Muscle of leg (tissue), 11 donors: ENCODE results near the gene BRF1. TPM values are rescaled to one million over a fixed set of nuclear protein-coding genes. Genes with fewer than 3 reads are reported as not detected.

Experiments used
- DNase-seq: peaks from one replicate; pipeline ENCODE4 v3.0.0; 2013
- H3K27ac ChIP-seq: one replicate; pipeline ENCODE4 v1.5.1; 2013; ENCODE audit warnings: mild to moderate bottlenecking, low read length, control low read depth
- H3K27me3 ChIP-seq: one replicate; pipeline ENCODE4 v1.6.1; 2013; ENCODE audit warnings: low read length; ENCODE audit not compliant: control insufficient read depth, insufficient read depth
- H3K36me3 ChIP-seq: one replicate; pipeline ENCODE4 v1.6.1; 2013; ENCODE audit warnings: low read length; ENCODE audit not compliant: control insufficient read depth, insufficient read depth
- H3K4me1 ChIP-seq: one replicate; pipeline ENCODE4 v1.6.1; 2013; ENCODE audit warnings: low read length; ENCODE audit not compliant: control insufficient read depth, insufficient read depth
- H3K4me3 ChIP-seq: one replicate; pipeline ENCODE4 v1.5.1; 2013; ENCODE audit warnings: low read length, control low read depth
- H3K9me3 ChIP-seq: replicated peaks from 2 replicates; pipeline ENCODE4 v1.6.1; 2013; ENCODE audit warnings: low read depth, low read length; ENCODE audit not compliant: control insufficient read depth
- WGBS: methylation state at CpG from one replicate; pipeline ENCODE4 v1.1.5; 2013; ENCODE audit warnings: missing lambda C conversion rate; ENCODE audit not compliant: insufficient coverage; 5-methylcytosine and 5-hydroxymethylcytosine counted together
- polyA plus RNA-seq, 8 donors: library from polyadenylated mRNA; unstranded; fragments of 120-200 nt; gene quantifications; one replicate each; pipeline versions ENCODE4 v1.2.1 to v1.2.3, GENCODE V29; 2013; ENCODE audit warnings: inconsistent platforms in 1 of 8, low replicate concordance in 1 of 8; ENCODE audit not compliant: insufficient read length in 8 of 8, insufficient read depth in 1 of 8
- total RNA-seq: library from RNA; stranded (reverse); fragments of 120-200 nt; gene quantifications from one replicate; pipeline ENCODE4 v1.2.4, GENCODE V29; 2013

Gene BRF1
- total and polyA plus RNA-seq, 9 donors = 25.3 to 31.3 (median 28.1) TPM

DNA sequence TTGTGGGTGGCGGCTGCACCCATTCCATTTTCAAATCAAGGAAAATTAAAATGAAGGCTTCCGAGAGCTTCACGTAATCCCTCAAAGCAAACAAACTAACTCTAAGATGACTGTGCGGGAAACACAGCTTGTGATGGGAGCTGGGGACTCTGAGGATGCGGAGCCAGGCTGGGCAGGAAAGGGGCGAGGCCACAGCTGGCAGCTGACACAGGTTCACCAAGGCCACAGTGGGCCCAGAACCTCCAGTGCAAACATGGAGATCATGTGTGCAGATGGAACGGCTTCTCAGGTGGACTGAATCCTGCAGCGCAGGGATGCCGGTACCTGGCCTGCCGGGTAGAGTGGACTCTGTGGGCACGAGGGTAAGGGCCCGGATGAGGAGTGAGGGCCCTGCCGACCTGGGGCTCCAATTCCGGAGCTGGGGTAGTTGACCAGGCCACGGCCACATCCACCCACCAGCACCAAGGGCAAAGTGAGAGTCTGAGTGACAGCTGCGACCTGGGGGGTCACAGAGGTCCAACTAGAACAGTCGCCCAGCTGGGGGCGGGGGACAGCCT, 71.6 kb downstream of the BRF1 start:
- H3K36me3 ChIP-seq = peaks cover 29% of the 10 kb centered on the region
- no peaks in the 10 kb centered on the region for H3K9me3 ChIP-seq
- DNase-seq = no peak
- H3K27me3 ChIP-seq = no peaks in the 10 kb centered on the region
- 86% methylated on average over 8 of the region's 18 CpGs for WGBS
- H3K4me1 ChIP-seq = no peaks in the 10 kb centered on the region
- no peak overlapping the region for H3K4me3 ChIP-seq
- no peak overlapping the region for H3K27ac ChIP-seq

DNA sequence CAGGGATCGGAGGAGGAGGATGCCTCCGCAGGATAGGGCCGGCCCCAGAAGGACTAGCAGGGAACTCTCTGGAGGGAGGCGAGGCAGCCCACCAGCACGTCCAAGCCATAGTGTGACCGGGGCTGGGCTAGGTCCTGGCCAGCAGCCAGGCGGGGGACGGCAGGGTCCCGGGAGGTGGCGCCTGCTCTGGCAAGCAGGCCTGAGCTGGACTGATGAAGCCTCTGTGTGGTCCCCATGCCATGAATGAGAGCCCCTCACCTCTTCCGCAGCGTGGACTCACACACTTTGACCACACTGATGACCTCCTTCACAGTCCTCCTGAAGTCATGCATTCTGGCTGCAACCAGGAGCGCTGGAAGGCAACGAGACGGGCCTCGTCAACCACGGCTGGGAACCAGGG, 72.2 kb downstream of the BRF1 start:
- Histone ChIP-seq H3K36me3 (peaks cover 34% of the 10 kb centered on the region), H3K9me3 (no peaks in the 10 kb centered on the region), H3K27ac (no peak overlapping the region), H3K4me3 (no peak overlapping the region), H3K27me3 (no peaks in the 10 kb centered on the region), H3K4me1 (no peaks in the 10 kb centered on the region)
- 62% methylated on average over 10 of the region's 17 CpGs for WGBS
- no peak for DNase-seq

DNA sequence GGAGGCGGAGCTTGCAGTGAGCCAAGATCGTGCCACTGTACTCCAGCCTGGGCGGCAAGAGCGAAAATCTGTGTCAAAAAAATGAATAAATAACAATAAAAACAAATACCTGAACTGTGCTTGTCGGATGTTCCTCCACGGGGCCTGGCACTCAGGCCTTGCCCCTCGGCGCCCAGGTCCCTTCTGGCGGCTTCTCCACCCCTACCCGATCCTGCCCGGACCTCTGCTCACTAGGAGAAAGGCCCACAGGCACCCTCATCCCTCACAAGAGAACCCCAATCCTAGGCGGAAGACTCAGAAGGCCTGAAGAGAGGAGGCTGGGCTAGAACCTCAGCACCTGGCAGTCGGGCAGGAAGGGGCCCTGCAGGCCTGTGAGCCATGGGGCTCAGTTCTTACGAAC, 73.5 kb downstream of the BRF1 start:
- WGBS = 88% methylated on average over 8 of the region's 14 CpGs
- Histone ChIP-seq H3K27me3 (no peaks in the 10 kb centered on the region), H3K36me3 (peaks cover 43% of the 10 kb centered on the region), H3K27ac (no peak overlapping the region), H3K4me3 (no peak overlapping the region), H3K9me3 (no peaks in the 10 kb centered on the region), H3K4me1 (no peaks in the 10 kb centered on the region)
- DNase-seq = no peak

DNA sequence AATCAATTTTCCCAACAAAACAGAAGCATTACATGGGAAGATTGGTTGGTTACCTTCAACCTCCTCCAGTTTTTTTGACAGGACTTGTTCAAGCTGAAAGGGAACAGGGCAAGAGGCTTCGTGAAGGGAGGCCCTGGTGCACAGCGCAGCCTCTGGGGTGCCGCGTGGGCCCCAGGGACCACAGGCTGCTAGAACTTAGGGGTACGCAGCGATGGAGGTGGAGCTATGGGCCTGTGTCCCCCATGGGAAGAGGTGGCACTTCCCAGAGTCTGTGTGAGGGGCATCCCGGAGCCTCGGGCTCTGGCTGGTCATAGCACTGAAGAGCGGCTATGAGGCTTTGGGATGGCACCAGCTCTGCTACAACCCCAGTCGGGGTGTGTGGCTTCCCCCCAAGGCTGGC, 74.6 kb downstream of the BRF1 start:
- H3K27me3 ChIP-seq = no peaks in the 10 kb centered on the region
- H3K9me3 ChIP-seq = no peaks in the 10 kb centered on the region
- no peaks in the 10 kb centered on the region for H3K4me1 ChIP-seq
- DNase-seq = no peak
- no peak overlapping the region for H3K4me3 ChIP-seq
- peaks cover 53% of the 10 kb centered on the region for H3K36me3 ChIP-seq
- no peak overlapping the region for H3K27ac ChIP-seq
- WGBS = 94% methylated on average over 10 of the region's 10 CpGs

DNA sequence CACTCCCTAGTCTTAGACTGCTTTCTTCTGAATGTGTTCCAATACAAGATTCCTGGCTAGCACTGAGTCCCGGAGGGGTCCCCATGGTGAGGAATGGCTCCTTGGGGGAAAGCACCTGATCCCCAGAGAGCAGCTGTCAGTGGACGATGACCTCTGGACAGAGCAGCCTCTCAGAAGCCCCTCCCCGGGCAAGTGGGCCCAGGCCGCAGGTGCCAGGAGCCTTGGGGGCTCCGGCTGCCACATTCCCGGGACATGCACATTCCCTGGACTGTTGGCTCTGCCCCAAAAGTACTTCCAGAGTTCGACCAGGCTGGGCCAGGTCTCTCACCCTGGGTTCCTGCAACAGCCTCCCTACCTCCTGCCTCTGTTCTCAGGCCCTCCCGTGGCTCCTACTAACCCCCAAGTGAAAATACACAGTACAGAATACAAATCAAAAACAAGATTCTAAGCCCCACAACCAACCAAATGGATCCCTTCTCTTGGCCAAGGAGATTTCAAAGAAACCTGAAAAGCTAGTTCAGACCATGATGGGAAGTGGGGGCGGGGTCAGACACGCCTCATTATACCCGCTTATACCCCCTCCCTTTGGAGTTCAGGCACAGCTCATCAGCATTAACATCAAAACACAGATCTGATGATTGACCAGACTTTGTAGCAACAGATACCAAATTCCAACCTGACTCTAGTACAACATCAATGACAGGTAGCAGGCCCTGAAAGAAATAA, 75.8 kb downstream of the BRF1 start:
- no peaks in the 10 kb centered on the region for H3K9me3 ChIP-seq
- no peaks in the 10 kb centered on the region for H3K4me1 ChIP-seq
- WGBS = 83% methylated on average over 8 of the region's 11 CpGs
- H3K27ac ChIP-seq = no peak overlapping the region
- no peak for DNase-seq
- H3K27me3 ChIP-seq = no peaks in the 10 kb centered on the region
- H3K4me3 ChIP-seq = no peak overlapping the region
- H3K36me3 ChIP-seq = peaks cover 65% of the 10 kb centered on the region

DNA sequence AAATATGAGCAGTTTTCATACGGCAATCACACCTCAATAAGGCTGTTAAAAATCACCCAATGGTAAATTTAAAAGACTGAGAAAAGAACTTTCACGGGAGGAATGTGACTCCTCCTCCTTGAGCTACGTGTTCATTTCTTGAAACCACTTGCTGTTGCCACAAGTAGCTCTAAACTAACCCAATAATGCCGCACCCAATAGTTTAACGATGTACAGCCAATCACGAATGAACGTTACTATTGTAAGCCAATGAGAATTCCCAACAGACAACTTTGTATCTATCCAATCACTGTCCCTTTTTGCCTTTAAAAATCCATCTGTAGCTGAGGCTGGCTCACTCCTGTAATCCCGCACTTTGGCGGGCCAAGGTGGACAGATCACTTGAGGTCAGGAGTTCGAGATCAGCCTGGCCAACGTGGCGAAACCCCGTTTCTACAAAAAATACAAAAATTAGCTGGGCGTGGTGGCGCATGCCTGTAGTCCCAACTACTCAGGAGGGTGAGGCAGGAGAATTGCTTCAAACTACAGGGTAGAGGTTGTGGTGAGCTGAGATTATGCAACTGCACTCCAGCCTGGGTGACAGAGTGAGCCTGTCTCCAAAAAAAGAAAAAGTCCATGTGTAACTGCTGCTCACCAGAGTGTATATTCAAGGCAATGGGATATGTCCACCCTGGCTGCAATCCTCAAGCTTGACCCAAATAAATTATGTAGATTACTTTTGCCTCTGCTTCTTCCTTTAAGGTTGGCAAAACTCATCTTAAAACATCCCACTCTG, 76.8 kb downstream of the BRF1 start:
- H3K36me3 ChIP-seq = peaks cover 75% of the 10 kb centered on the region
- no peaks in the 10 kb centered on the region for H3K9me3 ChIP-seq
- H3K4me1 ChIP-seq = no peaks in the 10 kb centered on the region
- no peak overlapping the region for H3K27ac ChIP-seq
- no peaks in the 10 kb centered on the region for H3K27me3 ChIP-seq
- DNase-seq = no peak
- 96% methylated on average over 11 of the region's 15 CpGs for WGBS
- no peak overlapping the region for H3K4me3 ChIP-seq

DNA sequence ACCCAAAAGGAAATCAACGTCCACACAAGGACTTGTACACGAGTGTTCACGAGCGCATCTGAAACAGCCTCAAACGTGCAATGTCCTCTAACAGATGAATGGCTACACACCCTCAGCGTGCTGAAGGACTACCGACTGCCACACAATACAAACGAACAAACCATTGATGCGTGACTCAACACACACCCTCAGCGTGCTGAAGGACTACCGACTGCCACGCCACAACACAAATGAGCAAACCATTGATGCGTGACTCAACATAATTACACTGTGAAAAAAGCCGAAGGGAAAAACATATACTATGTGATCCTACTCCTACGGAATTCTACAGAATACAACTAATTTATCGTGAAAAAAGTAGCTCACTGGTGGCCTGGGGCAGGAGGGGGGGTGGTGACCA, 77.5 kb downstream of the BRF1 start:
- Histone ChIP-seq H3K36me3 (peaks cover 80% of the 10 kb centered on the region), H3K4me1 (no peaks in the 10 kb centered on the region), H3K4me3 (no peak overlapping the region), H3K27me3 (no peaks in the 10 kb centered on the region), H3K9me3 (no peaks in the 10 kb centered on the region), H3K27ac (no peak overlapping the region)
- no peak for DNase-seq
- WGBS = 87% methylated on average over 11 of the region's 16 CpGs

DNA sequence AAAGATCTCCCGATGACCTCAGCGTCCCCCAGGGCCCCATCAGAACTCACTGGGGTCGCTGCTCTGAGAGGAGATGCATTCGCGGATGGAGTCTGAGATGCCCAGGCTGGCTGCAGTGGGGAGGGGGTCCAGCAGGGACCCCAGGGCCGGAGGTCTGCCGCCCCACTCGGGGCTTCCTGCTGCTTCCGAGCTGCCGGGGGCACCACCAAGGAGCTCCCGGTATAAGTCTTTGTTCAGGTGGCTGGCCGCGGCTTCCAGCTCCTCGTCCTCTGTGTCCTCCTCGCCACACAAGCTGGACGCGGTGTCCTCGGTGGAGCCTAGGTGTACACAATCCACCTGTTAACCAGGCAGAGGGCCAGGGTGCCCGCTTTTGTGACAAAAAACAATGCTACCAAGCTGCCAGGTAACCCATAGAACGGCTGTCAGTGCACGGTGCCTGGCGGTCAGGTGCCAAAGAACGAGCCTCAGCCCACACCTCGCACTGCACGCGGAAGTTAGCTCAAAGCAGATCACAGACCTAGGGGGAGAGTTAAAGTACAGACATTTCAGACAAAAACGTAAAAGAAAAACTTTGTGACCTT, 79.1 kb downstream of the BRF1 start:
- H3K4me1 ChIP-seq = peaks cover 4% of the 10 kb centered on the region
- H3K27ac ChIP-seq = no peak overlapping the region
- no peaks in the 10 kb centered on the region for H3K27me3 ChIP-seq
- H3K9me3 ChIP-seq = no peaks in the 10 kb centered on the region
- 89% methylated on average over 26 of the region's 27 CpGs for WGBS
- no peak for DNase-seq
- H3K4me3 ChIP-seq = no peak overlapping the region
- peaks cover 91% of the 10 kb centered on the region for H3K36me3 ChIP-seq

DNA sequence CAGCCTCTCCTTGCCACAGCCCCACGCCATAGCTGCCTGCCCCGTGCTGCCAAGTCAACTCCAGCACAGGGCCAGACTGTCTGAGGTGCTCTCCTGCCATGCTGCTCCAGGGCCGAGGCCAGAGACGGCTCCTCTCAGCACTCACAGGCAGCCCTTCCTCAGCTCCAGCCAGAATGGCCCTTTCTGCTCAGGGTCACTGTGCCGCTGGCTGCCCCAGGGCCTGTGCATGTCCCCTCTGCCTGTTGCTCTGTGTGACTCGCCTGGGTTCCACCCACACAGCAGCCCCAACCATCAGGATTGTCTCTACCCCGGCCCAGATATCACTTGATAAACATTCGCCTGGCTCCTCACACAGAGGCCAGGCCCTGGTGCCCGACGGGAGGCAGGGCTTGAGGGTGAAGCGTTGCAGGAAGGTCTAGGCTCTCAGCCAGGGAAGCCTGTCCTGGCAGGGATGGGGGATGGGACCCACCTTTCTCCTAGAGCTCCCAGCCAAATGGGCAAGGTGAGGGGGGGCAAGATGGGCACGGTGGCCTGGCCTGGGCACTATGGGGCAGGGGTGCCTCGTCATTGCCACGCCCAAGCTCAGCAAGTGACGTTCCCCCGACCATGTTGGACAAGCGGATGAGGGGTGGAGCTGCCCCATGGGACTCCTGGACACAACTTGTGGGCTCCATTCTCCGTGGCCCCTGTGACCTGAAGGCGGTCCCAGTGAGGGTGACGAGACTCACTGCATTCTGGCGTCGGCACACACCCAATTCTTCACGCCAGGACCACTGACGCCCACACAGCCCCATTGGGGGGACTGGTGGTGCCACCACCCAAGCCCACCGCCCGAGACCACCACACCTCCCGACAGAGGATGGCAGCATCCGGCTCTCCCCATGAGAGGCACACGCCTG, 79.9 kb downstream of the BRF1 start:
- Histone ChIP-seq H3K36me3 (peaks cover 90% of the 10 kb centered on the region), H3K4me3 (no peak overlapping the region), H3K27ac (no peak overlapping the region), H3K9me3 (no peaks in the 10 kb centered on the region), H3K27me3 (no peaks in the 10 kb centered on the region), H3K4me1 (peaks cover 7% of the 10 kb centered on the region)
- DNase-seq = no peak
- 89% methylated on average over 27 of the region's 29 CpGs for WGBS
